K562 (cell line): ENCODE results near the gene KRT35. TPM values are rescaled to one million over a fixed set of nuclear protein-coding genes. Genes with fewer than 3 reads are reported as not detected.

ENCODE experiments used
- ATF3 ChIP-seq, 2 experiments: fragments of 450-650 bp in 1 of 2; sonication (generic) in 1 of 2; formaldehyde crosslinking in 1 of 2; IDR thresholded peaks in 1 of 2; conservative IDR thresholded peaks in 1 of 2; 2 replicates each; pipeline versions ENCODE4 v1.6.1 to v1.8.1; 2016 to 2023; ENCODE audit warnings: mild to moderate bottlenecking in 2 of 2, moderate library complexity in 2 of 2, inconsistent platforms in 1 of 2, missing genetic modification reagents in 1 of 2
- CAMTA2 ChIP-seq: fragments of 250-450 bp; sonication (Bioruptor Pico); conservative IDR thresholded peaks from 2 replicates; pipeline ENCODE4 v1.5.1; 2022
- CBFA2T3 ChIP-seq: fragments of 450-650 bp; IDR thresholded peaks from 2 replicates; pipeline ENCODE4 v1.6.1; 2017
- COPS2 ChIP-seq: fragments of 450-650 bp; conservative IDR thresholded peaks from 2 replicates; pipeline ENCODE4 v1.6.1; 2016; ENCODE audit warnings: mild to moderate bottlenecking, moderate library complexity
- CTBP1 ChIP-seq: fragments of 450-650 bp; IDR thresholded peaks from 2 replicates; pipeline ENCODE4 v1.6.1; 2016; ENCODE audit warnings: borderline replicate concordance
- FOXJ3 ChIP-seq: sonication (generic); formaldehyde crosslinking; IDR thresholded peaks from 2 replicates; pipeline ENCODE4 v1.4.0; 2020; ENCODE audit warnings: mild to moderate bottlenecking, missing genetic modification reagents
- GTF3C2 ChIP-seq: IDR thresholded peaks from 3 replicates; pipeline ENCODE4 v1.6.1; 2011; ENCODE audit warnings: borderline replicate concordance, mild to moderate bottlenecking, moderate library complexity; ENCODE audit not compliant: insufficient read length; ENCODE audit errors: extremely low read depth
- HNRNPL ChIP-seq: fragments of 200-400 bp; formaldehyde crosslinking; IDR thresholded peaks from 2 replicates; pipeline ENCODE4 v1.6.1; 2017; ENCODE audit warnings: low read depth, mild to moderate bottlenecking, low read length
- KAT7 ChIP-seq: sonication (generic); formaldehyde crosslinking; IDR thresholded peaks from 2 replicates; pipeline ENCODE4 v1.8.0; 2022; ENCODE audit warnings: missing genetic modification reagents, mild to moderate bottlenecking, borderline replicate concordance
- KDM4B ChIP-seq, 2 experiments: fragments of 450-650 bp in 1 of 2; sonication (generic) in 1 of 2; IDR thresholded peaks; 2 replicates each; pipeline ENCODE4 v1.6.1; 2016 to 2017; ENCODE audit warnings: borderline replicate concordance in 2 of 2, antibody characterized with exemption in 1 of 2, low read depth in 1 of 2, mild to moderate bottlenecking in 1 of 2
- MCM5 ChIP-seq: fragments of 450-650 bp; IDR thresholded peaks from 2 replicates; pipeline ENCODE4 v1.6.1; 2016; ENCODE audit warnings: low read depth
- MNT ChIP-seq, 2 experiments: fragments of 450-650 bp; conservative IDR thresholded peaks; 2 replicates each; pipeline ENCODE4 v1.6.1; 2017; ENCODE audit warnings: mild to moderate bottlenecking in 2 of 2, moderate library complexity in 2 of 2
- NEUROD1 ChIP-seq: fragments of 150-350 bp; IDR thresholded peaks from 2 replicates; pipeline ENCODE4 v1.6.1; 2014; ENCODE audit warnings: borderline replicate concordance, low read length, low read depth; ENCODE audit not compliant: partially characterized antibody
- NFE2 ChIP-seq: IDR thresholded peaks from 2 replicates; pipeline ENCODE4 v1.6.1; 2014; ENCODE audit warnings: antibody characterized with exemption, low read depth
- NFE2L1 ChIP-seq: fragments of 450-650 bp; IDR thresholded peaks from 2 replicates; pipeline ENCODE4 v1.6.1; 2016; ENCODE audit warnings: missing genetic modification characterization, low read depth, mild to moderate bottlenecking, missing compliant biosample characterization, moderate library complexity, borderline replicate concordance
- POLR2A ChIP-seq: fragments of 450-650 bp; conservative IDR thresholded peaks from 2 replicates; pipeline ENCODE4 v1.6.1; 2016
- SIN3A ChIP-seq, 2 experiments: fragments of 150-350 bp in 1 of 2; IDR thresholded peaks; 2 replicates each; pipeline ENCODE4 v1.6.1; 2011 to 2016; ENCODE audit warnings: borderline replicate concordance in 2 of 2, low read depth in 2 of 2, low read length in 2 of 2, mild to moderate bottlenecking in 2 of 2, moderate library complexity in 2 of 2; ENCODE audit not compliant: control insufficient read depth in 1 of 2
- STAG1 ChIP-seq: sonication (generic); formaldehyde crosslinking; IDR thresholded peaks from 2 replicates; pipeline ENCODE4 v1.5.0; 2020; ENCODE audit warnings: missing genetic modification reagents, borderline replicate concordance
- TAF7 ChIP-seq: fragments of 450-650 bp; IDR thresholded peaks from 2 replicates; pipeline ENCODE4 v1.6.1; 2016; ENCODE audit warnings: missing genetic modification characterization, missing compliant biosample characterization
- TFAM ChIP-seq: fragments of 250-450 bp; sonication (Bioruptor Pico); conservative IDR thresholded peaks from 2 replicates; pipeline ENCODE4 v1.5.0; 2021; ENCODE audit warnings: mild to moderate bottlenecking, moderate library complexity
- polyA plus RNA-seq, 8 experiments: library from polyadenylated mRNA; depleted of rRNA in 4 of 8; stranded (reverse) in 5 of 8; unstranded in 3 of 8; fragments of >200 nt; fragmentation: Nextera tagmentation in 2 of 8; fragmentation: Illumina TruSeq in 1 of 8; extraction: Ambion mirVana in 2 of 8; extraction: Trizol in 1 of 8; gene quantifications; 2 replicates each; pipeline versions ENCODE4 v1.2.1 to v1.2.3, GENCODE V29; 2011 to 2014; ENCODE audit warnings: inconsistent platforms in 1 of 8, missing spikeins in 1 of 8
- total RNA-seq, 7 experiments: library from RNA; depleted of rRNA in 6 of 7; stranded (reverse); fragments of >200 nt in 6 of 7; fragmentation: Illumina TruSeq in 2 of 7; extraction: Trizol in 2 of 7; gene quantifications; 2 replicates each; pipeline versions ENCODE4 v1.2.1 to v1.2.3, GENCODE V29; 2011 to 2021; ENCODE audit warnings: low replicate concordance in 1 of 7

The KRT35 gene
- total and polyA plus RNA-seq, 9 of the 15 experiments (the other 6 are each of a cell fraction or from before 2014, with no cell fraction given) = not detected

GRCh38 chr17:41500131-41500911, 19.4 kb upstream of the KRT35 start (continued):
- peak; percentile 90 for TF ChIP-seq CTBP1
- no peak for TF ChIP-seq COPS2
- TF ChIP-seq GTF3C2 = no peak
- TF ChIP-seq KAT7 (CRISPR knock-in tag) = no peak
- TF ChIP-seq MNT (conservative IDR thresholded peaks at IDR 0.05) = peak in 1 of 2 experiments; percentile 61; a peak in 1 of 4 replicates
- TF ChIP-seq FOXJ3 (CRISPR knock-in tag) = no peak
- peak; percentile 80 for TF ChIP-seq ATF3 (IDR thresholded peaks at IDR 0.05)
- TF ChIP-seq ATF3 (CRISPR knock-in tag; conservative IDR thresholded peaks at IDR 0.05) = no peak
- no peak for TF ChIP-seq CAMTA2 (CRISPR knock-in tag)
- TF ChIP-seq TFAM (CRISPR knock-in tag) = no peak
- TF ChIP-seq TAF7 (tag) = no peak
- TF ChIP-seq MCM5 = no peak
- TF ChIP-seq SIN3A (IDR thresholded peaks at IDR 0.05; ENCODE audit: borderline replicate concordance in 2 of 2, control insufficient read depth in 1 of 2, low read depth in 2 of 2, low read length in 2 of 2) = peak in 1 of 2 experiments; percentile 24; a peak in 1 of 4 replicates
- no peak for TF ChIP-seq NFE2L1 (tag)
- TF ChIP-seq POLR2A = peak; percentile 66
- no peak for TF ChIP-seq HNRNPL
- TF ChIP-seq NEUROD1 = peak; percentile 13
- no peak for TF ChIP-seq STAG1 (CRISPR knock-in tag)
- no peak; a peak in 1 of 4 replicates for TF ChIP-seq KDM4B (IDR thresholded peaks at IDR 0.05; ENCODE audit: borderline replicate concordance in 2 of 2, low read depth in 1 of 2)
- no peak for TF ChIP-seq NFE2
- TF ChIP-seq CBFA2T3 = peak; percentile 87
